Measurements from ENCODE around the gene CAPN5. TPM values are rescaled to one million over a fixed set of nuclear protein-coding genes. Genes with fewer than 3 reads are reported as not detected.

The CAPN5 gene
- total RNA-seq, 1 donor from 2014 or later: 29.7 TPM

DNA sequence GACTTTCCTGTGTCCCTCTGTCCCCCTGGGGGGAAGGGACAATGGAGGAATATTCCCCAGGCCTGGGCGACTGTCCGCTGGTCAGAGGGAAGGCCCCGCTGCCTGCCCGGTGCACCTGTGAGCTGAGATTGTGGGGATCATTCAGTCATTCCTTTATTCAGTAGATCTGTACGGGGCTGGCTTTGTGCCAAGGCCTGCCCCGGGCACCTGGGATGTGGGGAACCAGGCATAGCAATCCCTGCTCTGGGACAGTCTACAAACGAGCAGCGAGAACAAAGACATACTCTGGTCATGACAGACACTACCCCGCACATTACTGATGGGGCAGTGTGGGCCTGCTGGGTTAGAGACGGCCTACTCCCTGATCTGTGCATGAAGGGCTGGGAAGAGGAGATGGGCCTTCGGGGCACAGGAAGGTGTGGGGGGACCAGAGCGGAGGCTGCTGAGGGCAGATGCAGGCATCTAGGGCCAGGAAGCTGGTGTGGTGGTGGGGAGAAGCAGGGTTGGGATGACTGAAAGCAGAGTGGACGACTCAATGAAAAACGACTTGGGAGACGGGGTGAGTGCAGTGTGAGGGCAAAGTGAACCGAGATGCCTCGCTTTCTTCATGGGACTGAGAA lies 59.5 kb downstream of the CAPN5 start:
- Mint-ChIP-seq H3K27ac (ENCODE audit: unreplicated experiment) (peak overlapping the region; percentile 52), H3K9me3 (ENCODE audit: unreplicated experiment) (no peaks in the 10 kb centered on the region), H3K4me3 (ENCODE audit: unreplicated experiment) (peak overlapping the region; percentile 31), H3K4me1 (ENCODE audit: unreplicated experiment) (peaks cover 11% of the 10 kb centered on the region), H3K36me3 (ENCODE audit: low read depth, unreplicated experiment) (peaks cover 7% of the 10 kb centered on the region), H3K27me3 (ENCODE audit: unreplicated experiment) (peaks cover 6% of the 10 kb centered on the region)
- no peak for TF ChIP-seq CTCF (IDR thresholded peaks at IDR 0.05; ENCODE audit: unreplicated experiment)
- DNase-seq (ENCODE audit: low spot score): no peak

DNA sequence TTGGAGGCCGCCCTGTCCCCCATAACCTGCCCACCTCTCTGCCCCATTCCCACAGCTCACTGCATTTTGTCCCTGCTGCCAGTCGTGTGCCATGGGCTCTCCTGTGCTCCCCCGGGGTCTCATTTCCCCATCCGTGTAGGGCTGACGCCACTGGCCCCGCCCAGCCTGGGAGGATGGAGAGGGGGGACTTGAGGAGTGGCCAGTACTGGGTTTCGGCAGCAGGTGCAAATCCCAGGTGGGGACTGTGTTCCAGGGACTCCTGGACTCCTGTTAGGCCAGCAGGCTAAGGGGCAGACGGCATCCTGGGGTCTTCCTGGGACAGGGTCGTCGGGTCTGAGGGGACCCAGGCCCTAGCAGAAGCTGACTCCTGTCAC lies 60.1 kb downstream of the CAPN5 start:
- Mint-ChIP-seq H3K27me3 (ENCODE audit: unreplicated experiment) (peaks cover 6% of the 10 kb centered on the region), H3K9me3 (ENCODE audit: unreplicated experiment) (no peaks in the 10 kb centered on the region), H3K4me1 (ENCODE audit: unreplicated experiment) (peaks cover 13% of the 10 kb centered on the region), H3K27ac (ENCODE audit: unreplicated experiment) (no peak overlapping the region), H3K36me3 (ENCODE audit: low read depth, unreplicated experiment) (peaks cover 7% of the 10 kb centered on the region), H3K4me3 (ENCODE audit: unreplicated experiment) (peak overlapping the region; percentile 31)
- no peak for TF ChIP-seq CTCF (IDR thresholded peaks at IDR 0.05; ENCODE audit: unreplicated experiment)
- DNase-seq (ENCODE audit: low spot score): no peak

GRCh38 chr11:77127235-77127911 lies 60.6 kb downstream of the CAPN5 start:
- H3K4me3 Mint-ChIP-seq (ENCODE audit: unreplicated experiment): no peak overlapping the region
- no peaks in the 10 kb centered on the region for H3K9me3 Mint-ChIP-seq (ENCODE audit: unreplicated experiment)
- peaks cover 6% of the 10 kb centered on the region for H3K27me3 Mint-ChIP-seq (ENCODE audit: unreplicated experiment)
- peaks cover 17% of the 10 kb centered on the region for H3K4me1 Mint-ChIP-seq (ENCODE audit: unreplicated experiment)
- DNase-seq (ENCODE audit: low spot score): peak; percentile 68
- peaks cover 7% of the 10 kb centered on the region for H3K36me3 Mint-ChIP-seq (ENCODE audit: low read depth, unreplicated experiment)
- TF ChIP-seq CTCF (IDR thresholded peaks at IDR 0.05; ENCODE audit: unreplicated experiment): peak; percentile 99
- H3K27ac Mint-ChIP-seq (ENCODE audit: unreplicated experiment): no peak overlapping the region

DNA sequence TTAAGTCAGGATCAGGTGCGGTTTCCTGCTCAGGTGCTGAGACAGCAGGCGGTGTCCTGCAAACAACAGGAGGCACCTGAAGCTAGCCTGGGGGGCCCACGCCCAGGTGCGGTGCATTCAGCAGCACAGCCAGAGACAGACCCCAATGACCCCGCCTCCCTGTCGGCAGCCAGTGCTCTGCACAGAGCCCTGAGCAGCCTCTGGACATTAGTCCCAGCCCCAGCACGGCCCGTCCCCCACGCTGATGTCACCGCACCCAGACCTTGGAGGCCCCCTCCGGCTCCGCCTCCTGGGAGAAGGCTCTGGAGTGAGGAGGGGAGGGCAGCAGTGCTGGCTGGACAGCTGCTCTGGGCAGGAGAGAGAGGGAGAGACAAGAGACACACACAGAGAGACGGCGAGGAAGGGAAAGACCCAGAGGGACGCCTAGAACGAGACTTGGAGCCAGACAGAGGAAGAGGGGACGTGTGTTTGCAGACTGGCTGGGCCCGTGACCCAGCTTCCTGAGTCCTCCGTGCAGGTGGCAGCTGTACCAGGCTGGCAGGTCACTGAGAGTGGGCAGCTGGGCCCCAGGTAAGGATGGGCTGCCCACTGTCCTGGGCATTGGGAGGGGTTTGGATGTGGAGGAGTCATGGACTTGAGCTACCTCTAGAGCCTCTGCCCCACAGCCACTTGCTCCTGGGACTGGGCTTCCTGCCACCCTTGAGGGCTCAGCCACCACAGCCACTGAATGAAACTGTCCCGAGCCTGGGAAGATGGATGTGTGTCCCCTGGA lies 61.3 kb downstream of the CAPN5 start, which contains the start of gene MYO7A:
TSS of gene MYO7A (plus strand) at position 327 of the 772 bp plus-strand sequence. CDS start 2,389 bp downstream, outside the sequence.
- Mint-ChIP-seq H3K27me3 (ENCODE audit: unreplicated experiment) (peaks cover 6% of the 10 kb centered on the region), H3K36me3 (ENCODE audit: low read depth, unreplicated experiment) (peaks cover 7% of the 10 kb centered on the region), H3K9me3 (ENCODE audit: unreplicated experiment) (no peaks in the 10 kb centered on the region), H3K27ac (ENCODE audit: unreplicated experiment) (no peak within 1 kb of the TSS), H3K4me1 (ENCODE audit: unreplicated experiment) (peaks cover 17% of the 10 kb centered on the region), H3K4me3 (ENCODE audit: unreplicated experiment) (no peak within 1 kb of the TSS)
- TF ChIP-seq CTCF (IDR thresholded peaks at IDR 0.05; ENCODE audit: unreplicated experiment): no peak
- DNase-seq (ENCODE audit: low spot score): peak; percentile 33
